ENCODE measurements around the gene AKAP1. TPM values are rescaled to one million over a fixed set of nuclear protein-coding genes. Genes with fewer than 3 reads are reported as not detected.

Gene AKAP1
- total and polyA plus RNA-seq, 9 of the 15 experiments (the other 6 are each of a cell fraction or from before 2014, with no cell fraction given) = 12.9 to 63.8 (median 36.4) TPM

DNA sequence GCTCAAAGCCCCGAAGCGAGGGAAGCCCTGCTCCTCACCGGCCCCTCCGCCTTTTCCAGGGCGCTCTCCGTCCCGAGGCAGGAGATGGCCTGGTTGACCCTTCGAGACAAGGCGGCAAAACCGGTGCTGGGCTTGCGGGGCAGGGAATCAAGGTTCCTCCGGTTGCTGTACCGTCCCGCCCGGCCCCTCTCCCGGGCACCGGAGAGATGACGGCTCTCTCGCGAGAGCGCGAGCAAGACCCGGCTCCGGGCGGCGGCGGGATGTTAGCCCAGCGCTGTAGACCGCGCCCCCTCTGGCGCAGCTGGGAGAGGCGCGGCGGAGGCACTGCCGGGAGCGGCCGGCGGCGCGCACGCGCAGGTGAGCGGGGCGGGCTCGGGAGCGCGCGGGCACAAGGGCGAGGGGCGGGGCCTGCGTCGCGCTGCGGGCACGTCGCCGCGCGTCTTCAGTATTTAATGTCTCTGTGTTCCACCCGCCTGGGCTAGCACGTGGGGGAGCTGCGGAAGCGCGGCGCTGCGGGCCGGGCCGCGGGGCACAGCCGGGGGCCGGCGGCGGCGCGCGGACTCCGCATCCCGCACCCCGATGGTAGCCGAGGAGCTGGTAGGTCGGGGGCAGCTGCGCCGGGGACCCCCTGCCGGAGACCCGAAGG lies at the start of gene AKAP1 (continued):
- TF ChIP-seq PRDM10 (IDR thresholded peaks at IDR 0.05; ENCODE audit: partially characterized antibody) (peak; percentile 61), ZNF699 (CRISPR knock-in tag; IDR thresholded peaks at IDR 0.05; ENCODE audit: insufficient replicate concordance) (no peak), SNRNP70 (optimal IDR thresholded peaks at IDR 0.05; ENCODE audit: low read depth, low read length) (no peak), PPARD (CRISPR knock-in tag; IDR thresholded peaks at IDR 0.05) (no peak), E2F3 (CRISPR knock-in tag; IDR thresholded peaks at IDR 0.05) (peak; percentile 81), WHSC1 (IDR thresholded peaks at IDR 0.05; ENCODE audit: low read length) (no peak), ARID3B (CRISPR knock-in tag; IDR thresholded peaks at IDR 0.05; ENCODE audit: borderline replicate concordance) (no peak), TSHZ1 (CRISPR knock-in tag; IDR thresholded peaks at IDR 0.05) (no peak)
- TF ChIP-seq, protein P1, sequence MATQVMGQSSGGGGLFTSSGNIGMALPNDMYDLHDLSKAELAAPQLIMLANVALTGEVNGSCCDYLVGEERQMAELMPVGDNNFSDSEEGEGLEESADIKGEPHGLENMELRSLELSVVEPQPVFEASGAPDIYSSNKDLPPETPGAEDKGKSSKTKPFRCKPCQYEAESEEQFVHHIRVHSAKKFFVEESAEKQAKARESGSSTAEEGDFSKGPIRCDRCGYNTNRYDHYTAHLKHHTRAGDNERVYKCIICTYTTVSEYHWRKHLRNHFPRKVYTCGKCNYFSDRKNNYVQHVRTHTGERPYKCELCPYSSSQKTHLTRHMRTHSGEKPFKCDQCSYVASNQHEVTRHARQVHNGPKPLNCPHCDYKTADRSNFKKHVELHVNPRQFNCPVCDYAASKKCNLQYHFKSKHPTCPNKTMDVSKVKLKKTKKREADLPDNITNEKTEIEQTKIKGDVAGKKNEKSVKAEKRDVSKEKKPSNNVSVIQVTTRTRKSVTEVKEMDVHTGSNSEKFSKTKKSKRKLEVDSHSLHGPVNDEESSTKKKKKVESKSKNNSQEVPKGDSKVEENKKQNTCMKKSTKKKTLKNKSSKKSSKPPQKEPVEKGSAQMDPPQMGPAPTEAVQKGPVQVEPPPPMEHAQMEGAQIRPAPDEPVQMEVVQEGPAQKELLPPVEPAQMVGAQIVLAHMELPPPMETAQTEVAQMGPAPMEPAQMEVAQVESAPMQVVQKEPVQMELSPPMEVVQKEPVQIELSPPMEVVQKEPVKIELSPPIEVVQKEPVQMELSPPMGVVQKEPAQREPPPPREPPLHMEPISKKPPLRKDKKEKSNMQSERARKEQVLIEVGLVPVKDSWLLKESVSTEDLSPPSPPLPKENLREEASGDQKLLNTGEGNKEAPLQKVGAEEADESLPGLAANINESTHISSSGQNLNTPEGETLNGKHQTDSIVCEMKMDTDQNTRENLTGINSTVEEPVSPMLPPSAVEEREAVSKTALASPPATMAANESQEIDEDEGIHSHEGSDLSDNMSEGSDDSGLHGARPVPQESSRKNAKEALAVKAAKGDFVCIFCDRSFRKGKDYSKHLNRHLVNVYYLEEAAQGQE (IDR thresholded peaks at IDR 0.05; ENCODE audit: borderline replicate concordance) = peak; percentile 51; the same call in 1 of the 2 replicates
- TF ChIP-seq, protein P1 (CRISPR knock-in tag; IDR thresholded peaks at IDR 0.05; ENCODE audit: low read depth) = no peak

Data from K562 (cell line).